Ascending aorta (tissue), 2 donors: ENCODE data around the gene S100A11. TPM values are rescaled to one million over a fixed set of nuclear protein-coding genes. Genes with fewer than 3 reads are reported as not detected.

ENCODE experiments used
- DNase-seq, 2 donors: peaks; one replicate each; pipeline ENCODE4 v3.0.0-alpha.2; 2019; ENCODE audit warnings: low spot score in 2 of 2
- H3K27ac ChIP-seq, 2 donors: fragments of 200-600 bp; sonication (generic); one replicate each; pipeline ENCODE4 v1.5.1; 2016 to 2017; ENCODE audit warnings: mild to moderate bottlenecking in 1 of 2
- H3K27me3 ChIP-seq: fragments of 200-600 bp; sonication (generic); one replicate; pipeline ENCODE4 v1.5.1; 2017
- H3K36me3 ChIP-seq, 2 donors: fragments of 200-600 bp; sonication (generic); one replicate each; pipeline ENCODE4 v1.5.1; 2016
- H3K4me1 ChIP-seq, 2 donors: fragments of 200-600 bp; sonication (generic); one replicate each; pipeline ENCODE4 v1.5.1; 2016 to 2017; ENCODE audit warnings: mild to moderate bottlenecking in 1 of 2
- H3K4me3 ChIP-seq, 2 donors: fragments of 200-600 bp; sonication (generic); one replicate each; pipeline ENCODE4 v1.5.1; 2016 to 2017; ENCODE audit warnings: mild to moderate bottlenecking in 1 of 2
- H3K9me3 ChIP-seq, 2 donors: fragments of 200-600 bp; sonication (generic); one replicate each; pipeline ENCODE4 v1.5.1; 2016
- CTCF ChIP-seq, 3 experiments: fragments of 200-600 bp in 2 of 3; fragments of 450-650 bp in 1 of 3; sonication (generic) in 2 of 3; IDR thresholded peaks; one replicate each; pipeline ENCODE4 v1.5.1; 2016 to 2019; ENCODE audit warnings: antibody characterized with exemption in 3 of 3, mild to moderate bottlenecking in 1 of 3, moderate library complexity in 1 of 3
- intact Hi-C: fragments of 100-400 bp; cut with DNase I; formaldehyde crosslinking; loops from one replicate; pipeline ENCODE4 v1.15.1; 2023
- total RNA-seq: library from RNA; depleted of rRNA; stranded (reverse); fragments of >200 nt; gene quantifications from one replicate; pipeline ENCODE4 v1.1.0, GENCODE V29; 2016

The S100A11 gene
- total RNA-seq, 1 donor from 2014 or later = 442 TPM

- Histone ChIP-seq H3K9me3 (no peaks in the 10 kb centered on the region), H3K27ac (peak overlapping the region; percentile 89 to 98), H3K4me1 (peaks cover 6 to 19% of the 10 kb centered on the region in 2 donors), H3K4me3 (peak overlapping the region; percentile 79 to 83), H3K36me3 (peaks cover 31 to 34% of the 10 kb centered on the region in 2 donors), H3K27me3 (no peaks in the 10 kb centered on the region)
- intact Hi-C loops = loop anchor here (1.0 to 2.0 kb wide), 3 partner anchors 13 to 126 kb away; partner anchors contain the start of genes S100A10 and THEM4
- TF ChIP-seq CTCF (IDR thresholded peaks at IDR 0.05) = no peak
- DNase-seq = no peak
Observed at GRCh38 chr1:152035539-152036266, 1.1 kb downstream of the S100A11 start.

- DNase-seq = peak in 1 of 2 donors; percentile 80
- Histone ChIP-seq H3K27ac (peak overlapping the region; percentile 89 to 98), H3K36me3 (peaks cover 35 to 42% of the 10 kb centered on the region in 2 donors), H3K4me1 (peaks cover 6 to 19% of the 10 kb centered on the region in 2 donors), H3K9me3 (no peaks in the 10 kb centered on the region), H3K4me3 (peak overlapping the region; percentile 79 to 83), H3K27me3 (no peaks in the 10 kb centered on the region)
- intact Hi-C loops = no loop called here
- TF ChIP-seq CTCF (IDR thresholded peaks at IDR 0.05) = peak; percentile 51 to 73 (median 71)
Observed at GRCh38 chr1:152034654-152035538, 1.9 kb downstream of the S100A11 start.

GRCh38 chr1:152034324-152034653 lies 2.5 kb downstream of the S100A11 start:
- H3K4me3 ChIP-seq = peak overlapping the region; percentile 79 to 83
- DNase-seq = no peak
- no peaks in the 10 kb centered on the region for H3K27me3 ChIP-seq
- no peaks in the 10 kb centered on the region for H3K9me3 ChIP-seq
- H3K4me1 ChIP-seq = peaks cover 6 to 19% of the 10 kb centered on the region in 2 donors
- TF ChIP-seq CTCF (IDR thresholded peaks at IDR 0.05) = no peak
- H3K36me3 ChIP-seq = peaks cover 35 to 43% of the 10 kb centered on the region in 2 donors
- peak overlapping the region; percentile 89 to 98 for H3K27ac ChIP-seq
- intact Hi-C loops = no loop called here

GRCh38 chr1:152029929-152030211 lies 6.9 kb downstream of the S100A11 start:
- Histone ChIP-seq H3K27me3 (no peaks in the 10 kb centered on the region), H3K4me3 (no peak overlapping the region), H3K36me3 (peaks cover 35 to 43% of the 10 kb centered on the region in 2 donors), H3K4me1 (peaks cover 6 to 13% of the 10 kb centered on the region in 2 donors), H3K27ac (no peak overlapping the region), H3K9me3 (no peaks in the 10 kb centered on the region)
- no peak for DNase-seq
- intact Hi-C loops = no loop called here
- no peak for TF ChIP-seq CTCF (IDR thresholded peaks at IDR 0.05)

GRCh38 chr1:152029144-152029928 lies 7.5 kb downstream of the S100A11 start:
- Histone ChIP-seq H3K4me1 (peaks cover 5 to 10% of the 10 kb centered on the region in 2 donors), H3K4me3 (no peak overlapping the region), H3K27me3 (no peaks in the 10 kb centered on the region), H3K9me3 (no peaks in the 10 kb centered on the region), H3K27ac (no peak overlapping the region), H3K36me3 (peaks cover 35 to 43% of the 10 kb centered on the region in 2 donors)
- DNase-seq = no peak
- intact Hi-C loops = no loop called here
- no peak for TF ChIP-seq CTCF (IDR thresholded peaks at IDR 0.05)
